GM21576 (cell line): ENCODE results near the gene TMEM154.

Source experiments
- ATAC-seq: cut with Tn5 transposase; IDR thresholded peaks from one replicate; pipeline ENCODE4 v1.9.1; 2021; ENCODE audit warnings: mild to moderate bottlenecking, moderate library complexity; ENCODE audit not compliant: unreplicated experiment

The TMEM154 gene

DNA sequence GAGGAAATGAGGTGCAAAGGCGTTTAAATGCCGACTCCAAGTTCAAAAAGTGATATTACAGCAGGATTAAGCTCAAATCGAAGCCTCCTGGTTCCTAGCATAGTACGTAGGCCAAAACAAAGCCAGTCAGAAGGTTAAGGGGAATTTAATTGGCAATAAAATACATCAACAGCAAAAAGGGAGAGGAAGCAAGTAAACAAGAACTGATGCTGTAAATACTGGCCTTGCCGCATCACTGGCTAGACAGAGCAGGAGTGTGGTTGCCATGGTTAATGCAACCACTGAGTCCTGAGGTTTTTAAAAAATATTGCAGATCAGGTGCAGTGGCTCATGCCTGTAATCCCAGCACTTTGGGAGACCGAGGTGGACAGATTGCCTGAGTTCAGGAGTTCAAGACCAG, 80.7 kb downstream of the TMEM154 start:
- no peak for ATAC-seq

DNA sequence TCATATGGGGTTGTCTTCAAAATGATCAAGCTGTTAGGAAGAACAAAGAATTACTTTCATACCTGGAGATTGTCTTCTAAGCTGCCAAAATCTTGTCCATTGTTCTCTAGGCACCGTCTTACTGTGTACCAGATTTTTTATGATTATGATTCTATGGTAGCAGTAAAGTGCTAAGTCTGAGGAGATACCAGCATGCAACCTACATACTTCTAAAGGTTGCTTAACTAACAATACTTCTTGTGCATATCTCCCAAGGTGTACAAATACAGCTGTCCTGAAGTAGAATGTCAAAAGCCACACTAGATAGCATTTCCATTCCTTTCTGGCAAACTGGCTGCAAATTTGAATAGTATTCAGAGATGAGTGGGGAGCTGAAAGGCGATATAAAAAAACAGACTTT, 81.3 kb downstream of the TMEM154 start:
- ATAC-seq = no peak

DNA sequence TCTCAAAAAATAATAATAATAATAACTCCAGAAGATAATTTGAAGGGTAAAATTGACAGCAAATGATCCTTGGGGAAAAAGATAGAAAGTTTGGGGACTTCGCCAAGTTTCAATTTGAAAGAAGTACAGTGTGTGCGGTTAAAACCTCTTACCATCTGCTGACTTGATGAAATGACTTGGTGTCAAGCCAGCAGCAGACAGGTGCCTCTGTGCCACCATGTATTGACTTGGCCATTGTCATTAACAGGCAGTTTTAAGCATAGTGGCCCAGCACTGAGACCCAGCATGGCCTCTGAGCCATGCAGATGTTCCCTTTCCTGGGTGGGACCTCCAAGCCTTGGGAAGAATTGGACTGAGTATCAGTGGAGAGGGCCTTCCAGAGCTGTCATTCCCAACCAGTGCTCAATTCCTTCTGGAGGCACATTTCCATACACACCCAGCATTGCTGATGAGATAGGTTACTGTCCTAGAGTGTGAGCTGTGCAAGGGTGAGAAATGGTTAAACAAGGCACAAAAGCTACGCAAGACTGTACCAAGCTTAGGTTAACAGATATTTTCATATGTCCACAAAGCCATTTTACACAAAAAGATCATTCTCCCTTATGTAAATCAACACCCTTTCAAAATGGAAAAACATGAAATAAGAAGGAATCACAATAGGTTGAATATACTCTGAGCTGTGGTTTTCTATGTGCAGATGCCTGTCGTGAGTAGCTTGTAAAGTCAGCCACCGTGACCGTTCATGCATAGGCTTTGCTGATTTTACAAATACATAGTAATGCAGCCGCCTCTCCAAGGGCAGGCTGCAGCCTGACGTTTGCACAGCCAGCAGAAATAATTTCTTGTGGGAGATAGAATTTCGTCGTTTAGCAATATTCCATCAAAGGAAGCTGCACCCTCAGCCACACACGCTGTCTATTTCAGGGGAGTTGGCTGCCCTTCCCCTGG, 84.5 kb downstream of the TMEM154 start:
- ATAC-seq = peak; percentile 81

DNA sequence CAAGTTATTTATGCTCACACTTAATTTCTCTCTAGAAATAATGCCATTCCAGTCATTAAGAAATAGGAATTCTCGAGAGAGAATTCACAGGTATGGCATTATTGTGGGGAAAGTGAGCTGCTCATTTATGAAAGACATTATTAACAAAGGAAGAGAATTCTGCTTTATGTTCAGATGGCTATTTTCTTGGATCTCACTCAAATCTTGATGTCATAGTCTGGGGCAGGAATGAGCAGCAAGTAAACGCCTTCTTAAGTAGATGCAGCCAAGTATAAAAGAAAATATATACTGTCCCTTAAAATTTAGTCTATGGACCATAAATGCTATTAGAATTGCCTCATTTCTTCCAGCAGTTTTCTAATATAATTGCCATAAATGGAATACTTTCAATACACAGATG, 85.7 kb downstream of the TMEM154 start:
- ATAC-seq = no peak

DNA sequence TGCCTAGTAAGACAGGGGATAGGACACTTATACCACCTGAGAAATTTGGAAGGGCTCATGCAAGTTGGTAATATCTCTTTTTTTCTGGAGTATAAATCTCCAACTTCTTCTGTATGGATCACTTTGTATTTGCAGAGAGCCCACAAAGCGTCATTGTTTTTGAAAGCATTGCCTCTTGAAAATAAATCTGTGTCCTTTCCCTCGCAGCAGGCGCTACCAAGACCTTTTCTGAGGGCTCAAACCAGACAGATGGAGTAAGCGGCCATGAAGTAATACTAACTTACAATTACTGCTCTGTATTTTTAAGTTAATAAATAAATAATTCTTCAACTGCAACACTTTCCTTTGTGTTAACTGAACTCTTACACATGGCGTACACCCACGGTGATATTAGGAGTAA, 87.9 kb downstream of the TMEM154 start:
- no peak for ATAC-seq

DNA sequence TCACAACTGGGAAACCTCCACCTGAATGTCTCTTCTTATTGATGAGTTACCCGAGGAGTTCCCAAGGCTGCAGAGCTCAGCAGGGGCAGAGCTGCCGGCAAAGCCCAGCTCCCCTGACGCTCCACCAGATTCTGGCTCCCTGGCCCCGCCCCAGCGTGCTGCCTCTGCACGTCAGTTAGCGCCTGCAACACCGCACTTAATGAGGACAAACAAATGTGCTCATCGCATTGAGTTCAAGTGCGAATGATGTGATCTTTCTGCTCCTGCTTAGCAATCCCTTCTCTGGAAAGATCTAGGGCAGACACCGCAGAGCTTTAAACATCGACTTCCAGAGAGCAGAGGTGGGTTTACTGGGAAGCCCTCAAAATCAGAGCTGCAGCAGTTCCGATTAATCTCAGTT, 88.4 kb downstream of the TMEM154 start:
- ATAC-seq = no peak

DNA sequence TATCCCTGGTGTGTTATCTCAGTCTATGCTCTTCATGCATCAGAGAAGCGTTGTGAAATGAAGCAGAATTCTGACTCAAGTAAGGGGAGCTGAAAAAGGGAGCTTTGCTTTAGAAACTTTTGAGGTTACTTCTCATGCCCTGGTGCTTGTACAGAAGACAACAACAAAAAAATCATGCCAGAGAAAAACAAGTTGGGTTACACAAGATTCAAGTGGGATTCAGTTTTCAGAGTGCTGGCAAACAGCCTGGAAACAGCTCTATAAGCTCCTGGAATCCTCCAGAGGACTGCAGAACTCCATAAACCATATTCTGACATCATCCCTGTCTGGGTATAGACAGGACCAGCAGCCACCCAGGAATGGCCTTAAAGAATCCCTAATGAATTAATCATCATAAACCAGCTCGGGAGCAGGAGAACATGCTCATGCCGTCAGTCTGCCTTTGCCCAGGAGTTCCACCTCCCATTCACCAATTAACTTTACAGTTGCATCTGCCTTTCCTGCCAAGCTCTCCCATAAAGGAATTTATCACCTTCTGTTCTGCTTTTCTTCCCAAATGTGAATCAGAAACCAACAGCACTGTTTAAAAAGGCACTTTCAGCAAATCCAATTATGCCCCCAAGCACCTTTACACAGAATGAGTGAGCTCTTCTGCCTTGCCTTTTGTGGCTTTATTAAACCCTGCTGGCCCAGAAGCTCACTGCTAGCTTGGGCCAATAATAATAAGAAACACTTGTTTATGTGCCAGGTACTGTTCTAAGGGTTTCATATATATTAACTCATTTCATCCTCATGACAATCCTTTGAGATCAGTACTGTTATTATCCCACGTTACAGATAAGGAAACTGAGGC, 89.4 kb downstream of the TMEM154 start:
- no peak for ATAC-seq

DNA sequence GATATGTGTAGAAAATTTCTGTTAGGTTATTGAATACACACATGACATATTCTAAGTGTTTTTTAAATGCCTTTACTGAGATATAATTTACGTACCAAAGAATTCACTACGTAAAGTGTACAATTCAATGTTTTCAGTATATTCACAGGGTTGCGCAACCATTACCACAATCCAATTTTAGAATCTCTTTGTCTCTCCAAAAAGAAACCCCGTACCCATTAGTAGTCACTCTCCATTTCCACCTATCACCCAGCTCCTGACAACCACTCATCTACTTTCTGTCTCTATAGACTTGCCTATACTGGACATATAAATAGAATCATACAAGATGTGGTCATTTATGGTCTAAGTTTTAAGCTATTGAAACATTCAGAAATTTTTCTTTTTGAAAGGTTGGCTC, 90.9 kb downstream of the TMEM154 start:
- ATAC-seq = no peak

DNA sequence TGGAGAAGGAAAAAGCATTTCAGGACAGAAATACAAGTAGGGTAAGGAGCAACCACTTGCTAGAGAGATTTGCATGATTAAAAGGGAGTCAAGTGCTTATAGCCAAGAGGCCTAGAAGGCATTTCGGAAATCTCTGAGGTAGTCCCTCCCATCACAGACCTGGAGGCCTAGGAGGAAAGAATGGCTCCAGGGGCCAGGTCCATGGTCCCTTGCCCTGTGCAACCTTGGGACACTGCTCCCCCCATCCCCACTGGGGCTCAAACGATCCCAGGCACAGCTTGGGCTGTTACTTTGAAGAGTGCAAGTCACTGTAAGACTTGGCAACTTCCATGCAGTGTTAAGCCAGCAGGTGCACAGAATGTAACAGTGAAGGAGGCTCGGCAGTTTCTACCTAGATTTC, 92.7 kb downstream of the TMEM154 start:
- ATAC-seq = no peak

DNA sequence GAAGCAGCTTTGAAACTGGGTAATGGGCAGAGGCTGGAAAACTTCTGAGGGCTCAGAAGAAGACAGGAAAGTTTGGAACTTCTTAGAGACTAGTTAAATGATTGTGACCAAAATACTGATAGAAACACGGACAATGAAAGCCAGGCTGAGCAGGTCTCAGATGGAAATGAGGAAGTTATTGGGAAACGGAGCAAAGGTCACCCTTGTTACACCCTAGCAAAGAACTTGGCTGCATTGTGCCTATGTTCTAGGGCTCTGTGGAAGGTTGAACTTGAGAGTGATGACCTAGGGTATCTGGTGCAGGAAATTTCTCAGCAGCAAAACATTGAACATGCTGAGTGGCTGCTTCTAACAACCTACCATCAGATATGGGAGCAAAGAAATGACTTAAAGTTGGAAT, 93.1 kb downstream of the TMEM154 start:
- no peak for ATAC-seq

DNA sequence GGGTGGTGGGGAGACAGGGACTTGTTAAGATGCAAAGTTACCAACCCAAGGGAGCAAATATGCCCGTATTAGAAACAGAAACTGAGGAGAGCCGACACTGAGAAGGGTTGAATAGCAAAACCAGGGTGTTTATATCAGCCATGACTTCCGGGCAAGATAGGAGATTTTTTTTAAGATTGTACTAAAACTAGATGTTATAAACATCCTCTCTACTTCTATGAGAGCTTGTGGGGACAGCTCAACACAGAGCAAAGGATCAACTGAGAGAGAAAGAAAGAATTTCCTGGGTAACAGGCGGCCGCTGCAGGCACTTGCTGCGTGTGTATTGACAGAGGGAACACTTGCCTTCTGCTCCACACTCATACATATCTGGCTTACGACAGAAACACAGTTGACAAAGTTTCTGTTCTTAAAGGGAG, 94.8 kb downstream of the TMEM154 start:
- ATAC-seq = no peak

DNA sequence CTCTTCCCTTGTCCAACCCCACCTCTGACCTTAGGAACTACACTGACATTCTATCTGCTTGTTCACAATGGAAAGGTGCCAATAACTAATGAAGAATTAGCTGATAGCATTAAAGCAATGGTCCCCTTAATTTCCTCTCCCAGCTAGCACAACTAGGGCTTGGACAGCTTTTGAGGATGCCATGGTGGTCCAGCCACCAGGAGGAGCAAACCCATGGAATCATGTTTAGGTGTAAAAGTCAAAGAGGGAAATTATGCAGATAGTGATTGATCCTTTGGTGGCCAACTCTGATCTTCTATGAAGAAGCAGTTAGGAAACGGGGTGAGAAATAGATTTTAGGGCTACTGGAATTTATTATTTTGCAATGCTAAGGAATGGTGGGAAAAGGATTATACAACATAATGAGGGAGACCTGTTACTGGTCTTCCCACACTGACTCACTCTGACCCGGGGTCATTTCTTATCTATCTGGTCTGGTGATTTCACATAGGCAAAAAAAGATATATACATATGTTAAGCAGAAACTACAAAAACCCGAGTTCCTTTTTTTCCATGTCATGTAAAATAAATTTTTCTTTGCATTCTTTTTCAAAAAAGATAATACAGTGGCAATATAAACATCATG, 98.1 kb downstream of the TMEM154 start:
- no peak for ATAC-seq

DNA sequence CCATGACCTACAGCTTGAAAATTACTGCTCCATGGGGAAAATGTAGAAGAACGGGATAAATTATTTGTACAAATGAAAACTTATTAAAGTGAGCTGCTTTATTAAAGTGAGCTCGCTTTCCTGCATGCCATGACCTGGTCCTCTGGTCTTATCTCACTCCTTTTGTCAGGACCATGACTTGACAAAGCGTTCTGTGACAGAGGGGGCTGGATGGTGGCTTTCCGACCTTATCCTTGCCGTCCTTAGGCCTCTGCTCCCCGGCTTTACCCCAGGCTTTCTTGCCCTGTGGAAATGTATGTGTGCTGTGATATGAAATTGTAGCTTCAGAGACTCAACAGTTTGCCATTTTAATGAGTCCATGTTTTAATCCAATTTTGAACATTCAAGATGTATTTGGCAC, 99.9 kb downstream of the TMEM154 start:
- no peak for ATAC-seq

DNA sequence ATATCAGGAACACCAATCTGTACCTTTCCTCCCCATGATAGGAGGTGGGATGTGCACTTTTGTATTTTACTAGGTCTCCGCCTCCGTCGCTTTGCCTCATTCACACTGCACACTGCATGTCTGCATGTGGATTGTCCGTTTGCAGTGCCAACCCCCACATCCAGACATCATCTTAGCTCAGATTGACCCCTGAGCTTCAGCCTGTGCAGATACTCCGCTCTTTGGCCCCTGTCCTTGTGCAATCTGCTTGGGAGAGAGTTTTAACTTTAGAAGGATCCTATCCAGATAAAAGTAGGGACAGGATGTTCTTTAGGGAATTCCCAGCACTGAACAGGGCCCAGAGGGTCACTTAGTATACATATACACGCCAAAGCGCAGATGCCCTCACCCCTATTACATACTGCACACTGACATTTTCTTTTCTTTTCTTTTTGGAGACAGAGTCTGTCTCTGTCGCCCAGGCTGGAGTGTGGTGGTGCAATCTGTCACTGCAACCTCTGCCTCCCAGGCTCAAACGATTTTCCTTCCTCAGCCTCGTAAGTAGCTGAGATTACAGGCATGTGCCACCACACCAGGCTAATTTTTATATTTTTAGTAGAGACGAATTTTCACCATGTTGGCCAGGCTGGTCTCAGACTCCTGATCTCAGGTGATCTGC, 100.6 kb downstream of the TMEM154 start:
- ATAC-seq = no peak

DNA sequence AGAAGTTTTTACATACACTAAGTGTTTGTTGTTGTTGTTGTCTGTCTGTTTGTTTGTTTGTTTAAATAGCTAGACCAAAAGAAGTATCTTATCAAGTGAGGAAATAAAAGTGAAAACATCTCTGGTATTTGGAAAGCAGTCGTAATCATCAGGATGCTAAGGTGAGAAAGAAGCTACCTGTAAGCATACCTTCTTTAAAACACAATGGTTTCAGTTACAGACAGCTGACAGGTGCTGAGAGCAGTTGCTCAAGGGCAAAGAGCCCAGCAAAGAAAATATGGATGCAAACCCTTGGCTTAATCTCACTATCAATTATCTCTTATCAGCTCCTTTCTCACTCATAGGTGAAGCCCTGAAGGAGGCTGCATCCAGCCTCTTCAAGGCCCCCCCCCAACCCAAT, 101.1 kb downstream of the TMEM154 start:
- no peak for ATAC-seq

DNA sequence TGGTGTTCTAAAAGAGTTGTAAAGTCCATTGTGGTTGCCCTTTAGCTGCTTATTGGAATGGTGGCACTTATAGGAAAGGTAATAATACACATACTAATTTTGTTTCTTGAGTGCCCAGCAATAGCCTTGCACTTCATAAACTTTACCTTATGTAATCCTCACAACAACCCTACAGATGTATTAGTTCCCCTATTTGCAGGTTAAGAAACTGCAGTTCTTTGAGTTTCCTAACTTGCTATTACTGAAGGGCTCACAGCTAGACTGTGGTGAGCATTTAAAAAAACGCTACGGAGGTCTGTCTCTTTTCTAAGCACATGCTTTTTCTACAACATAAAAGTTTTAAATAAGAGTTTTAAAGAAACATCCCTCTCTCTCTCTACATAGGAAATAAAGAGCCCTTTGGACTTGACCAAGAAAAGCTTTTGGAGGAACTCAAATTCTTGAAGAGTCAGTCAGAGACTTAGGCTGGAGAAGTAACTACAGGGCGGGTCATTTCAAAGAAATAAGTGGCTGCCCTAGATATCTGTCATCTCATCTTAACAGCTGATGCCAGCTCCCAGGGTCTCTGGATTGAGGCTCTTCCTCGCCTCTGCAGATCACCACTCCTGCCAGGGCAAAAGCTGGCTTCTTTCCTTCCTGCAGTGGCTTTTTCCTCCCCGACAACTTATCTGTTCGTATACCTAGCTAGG, 101.9 kb downstream of the TMEM154 start:
- ATAC-seq = peak; percentile 90

DNA sequence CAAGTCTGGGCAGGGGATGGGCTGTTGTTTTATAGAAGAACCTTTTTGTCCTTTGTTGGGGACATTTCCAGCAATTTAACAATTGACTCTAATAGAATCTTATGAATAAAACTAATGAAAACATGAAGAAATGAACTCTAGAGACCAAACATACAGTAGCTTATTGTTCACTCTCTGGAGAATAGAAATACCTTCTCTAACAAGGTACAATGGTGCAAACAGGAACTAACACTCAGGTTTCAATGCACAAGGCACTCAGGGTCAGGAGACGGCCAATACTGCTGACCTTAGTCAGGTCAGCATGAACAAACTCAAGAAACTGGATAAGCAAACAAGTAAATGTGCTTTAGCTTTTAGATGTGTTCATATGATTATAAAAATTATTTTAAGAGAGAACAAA, 104.3 kb downstream of the TMEM154 start:
- ATAC-seq = no peak

DNA sequence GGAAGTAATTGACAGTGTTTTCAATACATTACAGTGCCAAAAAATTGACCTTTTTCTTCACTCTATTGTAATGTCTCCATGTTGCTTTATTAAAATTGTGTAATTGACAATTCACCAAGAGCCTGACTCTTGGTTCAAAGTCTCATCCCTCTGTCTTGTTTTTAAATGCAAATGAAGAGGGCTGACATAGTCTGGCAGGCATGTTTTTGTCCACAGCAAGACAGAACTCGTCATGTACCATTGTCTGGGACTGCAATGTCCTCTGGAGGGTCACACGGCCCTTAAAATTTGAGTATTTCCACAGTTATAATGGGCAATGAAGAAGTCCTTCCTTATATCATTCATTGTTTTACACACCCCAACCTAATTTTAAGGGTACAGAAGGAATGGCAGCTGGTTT, 105.9 kb downstream of the TMEM154 start:
- no peak for ATAC-seq

DNA sequence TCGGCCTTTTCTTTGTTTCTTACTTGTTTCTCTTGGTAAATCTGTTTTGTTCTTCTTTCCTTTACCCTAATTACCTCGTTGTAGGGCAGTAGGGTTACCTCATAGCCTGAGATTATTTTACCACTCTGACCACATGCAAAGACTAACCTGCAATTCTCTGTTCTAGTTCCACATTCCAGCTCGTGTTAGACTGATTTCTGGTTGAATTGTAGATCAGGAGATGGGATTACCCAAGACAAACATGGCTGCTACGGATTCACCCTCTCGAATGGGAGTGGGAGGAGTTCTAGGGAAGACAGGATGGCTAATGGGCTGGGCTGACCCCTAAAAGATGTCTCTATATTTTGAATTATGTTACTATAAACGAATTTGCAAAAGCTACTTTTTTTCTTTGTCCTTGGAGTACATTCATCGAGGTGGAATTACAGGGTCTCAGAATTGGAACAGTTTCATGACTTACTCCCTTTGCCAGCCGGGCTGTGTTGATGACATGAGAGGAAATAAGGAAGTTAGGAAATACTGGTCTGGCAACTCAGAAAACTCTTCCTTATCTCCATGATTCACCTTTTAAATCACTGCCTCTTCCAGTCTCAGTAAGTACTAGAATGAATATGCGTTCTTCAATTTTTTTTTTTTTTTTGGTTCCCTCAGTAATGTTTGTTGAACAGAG, 107.2 kb downstream of the TMEM154 start:
- ATAC-seq = peak; percentile 47

DNA sequence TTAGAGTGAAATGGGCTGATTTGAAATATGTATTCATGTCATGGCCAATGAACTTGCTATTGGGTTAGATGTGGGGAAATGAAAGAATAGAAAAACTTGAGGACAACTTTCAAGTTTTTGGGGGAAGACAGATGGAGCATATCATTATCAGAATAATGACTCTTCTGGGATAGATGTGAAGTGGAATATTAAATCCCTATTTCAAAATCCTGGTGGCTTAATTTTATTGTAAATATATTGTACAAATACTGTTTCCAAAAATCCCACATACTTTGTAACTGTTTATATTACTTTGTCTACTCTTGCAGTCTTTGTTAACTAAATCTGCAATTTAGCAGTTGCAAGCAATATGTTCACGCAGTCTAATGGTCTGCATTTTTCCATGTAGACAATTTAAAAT, 108.0 kb downstream of the TMEM154 start:
- no peak for ATAC-seq
